Putamen (tissue), 1 donor: ENCODE data around the gene PIP4K2A.

ENCODE experiments used
- DNase-seq: peaks from one replicate; pipeline ENCODE4 v3.0.0-alpha.2; 2016; ENCODE audit warnings: low spot score

The PIP4K2A gene

DNA sequence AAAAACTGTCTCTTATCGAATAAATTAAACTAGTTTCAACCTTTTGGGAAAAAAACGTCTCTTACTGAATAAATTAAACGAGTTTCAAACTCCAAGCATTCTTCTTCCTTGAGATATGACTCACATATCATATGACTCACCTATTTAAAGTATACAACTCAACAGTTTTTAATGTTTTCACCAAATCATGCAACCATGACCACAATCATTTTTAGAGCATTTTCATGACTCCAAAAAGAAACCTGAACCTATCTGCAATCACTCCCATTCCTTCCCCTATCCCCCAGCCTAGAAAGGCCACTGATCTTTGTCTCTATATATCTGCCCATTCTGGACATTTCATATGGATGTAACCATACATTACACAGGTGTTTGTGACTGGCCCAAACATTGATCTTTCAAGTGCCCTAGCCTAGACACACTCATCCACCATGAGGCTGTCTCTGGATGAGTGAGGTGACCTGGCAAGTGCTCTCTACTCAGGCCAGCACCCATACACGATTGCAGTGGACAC lies 115.3 kb downstream of the PIP4K2A start:
- no peak for DNase-seq

DNA sequence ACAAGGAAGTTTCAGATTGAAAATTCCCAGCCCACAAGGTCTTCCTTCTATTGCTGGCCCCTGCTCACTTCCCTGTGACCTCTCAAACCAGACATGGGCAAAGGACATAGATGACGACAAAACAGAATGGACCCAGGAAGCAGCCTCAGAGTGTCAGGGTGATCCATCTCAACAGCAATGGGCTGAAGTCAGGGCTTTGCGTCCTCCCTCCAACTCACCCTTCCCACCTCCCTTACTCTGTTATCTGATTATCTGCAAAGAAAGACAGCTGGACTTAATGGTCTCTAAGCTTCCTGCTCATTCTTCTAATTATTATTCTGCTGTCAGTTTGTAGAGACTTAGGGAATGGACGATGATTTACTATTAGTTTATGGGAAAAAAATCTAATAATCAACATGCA lies 115.9 kb downstream of the PIP4K2A start:
- DNase-seq: no peak

DNA sequence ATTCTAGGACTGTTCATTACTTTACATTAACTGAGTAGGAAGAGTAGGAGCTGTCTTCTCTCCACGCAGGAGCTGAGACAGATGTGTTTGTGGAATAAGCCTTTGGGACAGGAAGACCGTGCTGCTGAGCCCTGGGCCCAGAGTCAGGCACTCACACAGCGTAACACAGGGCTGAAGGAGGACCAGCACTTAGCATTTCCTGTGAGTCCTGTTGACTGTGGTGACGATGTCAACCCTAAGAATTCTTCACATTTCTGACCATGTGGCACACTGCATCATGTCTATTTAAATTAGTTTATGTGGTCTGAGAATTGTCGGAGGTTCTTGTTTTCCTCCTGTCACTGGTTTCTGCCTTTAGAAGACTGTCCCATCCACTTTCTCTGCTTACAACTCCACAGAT lies 117.2 kb downstream of the PIP4K2A start:
- DNase-seq: no peak

DNA sequence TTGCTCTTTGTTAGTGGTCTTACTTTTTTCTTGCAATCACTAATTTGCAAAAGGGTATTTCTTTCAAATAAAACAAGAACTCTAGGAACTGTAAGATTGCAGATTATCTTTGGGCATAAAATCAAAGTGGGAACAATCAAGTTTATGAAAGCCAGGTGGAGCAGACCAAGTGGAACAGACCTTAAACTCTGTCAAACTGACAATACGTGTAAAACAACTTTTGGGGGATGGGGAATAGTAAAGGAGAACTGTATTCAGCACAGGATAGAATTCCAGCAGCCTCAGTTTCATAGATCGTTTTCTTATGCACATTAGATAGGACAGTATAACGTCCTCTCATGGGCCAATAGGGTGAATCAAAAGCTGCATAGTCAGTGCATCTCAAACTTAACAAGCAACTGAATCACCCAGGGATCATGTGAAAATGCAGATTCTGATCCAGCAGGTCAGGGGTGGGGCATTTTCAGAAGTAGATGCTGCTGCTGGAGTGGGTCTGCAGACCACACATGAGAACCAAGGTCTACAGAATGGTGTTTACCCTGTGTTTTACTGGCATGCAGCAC lies 120.7 kb downstream of the PIP4K2A start:
- no peak for DNase-seq

DNA sequence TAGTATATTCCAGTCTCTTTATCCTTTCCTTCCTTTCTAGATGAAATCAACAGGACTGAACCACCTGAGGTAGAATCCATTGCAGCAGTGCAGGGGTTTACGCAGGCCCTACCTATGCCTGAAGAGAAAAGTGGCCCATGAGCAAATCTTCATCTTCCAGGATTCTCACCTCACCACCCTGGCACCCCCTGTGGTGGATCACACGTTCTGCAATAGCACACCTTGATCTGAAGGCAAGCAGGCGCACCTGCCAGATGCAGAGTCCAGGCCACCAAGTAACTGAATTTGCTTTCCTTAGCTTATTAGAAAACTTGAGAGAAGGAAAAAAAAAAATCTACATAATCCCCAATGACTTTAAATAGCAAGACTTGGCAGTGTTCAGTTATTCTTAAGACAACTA lies 121.4 kb downstream of the PIP4K2A start:
- no peak for DNase-seq

DNA sequence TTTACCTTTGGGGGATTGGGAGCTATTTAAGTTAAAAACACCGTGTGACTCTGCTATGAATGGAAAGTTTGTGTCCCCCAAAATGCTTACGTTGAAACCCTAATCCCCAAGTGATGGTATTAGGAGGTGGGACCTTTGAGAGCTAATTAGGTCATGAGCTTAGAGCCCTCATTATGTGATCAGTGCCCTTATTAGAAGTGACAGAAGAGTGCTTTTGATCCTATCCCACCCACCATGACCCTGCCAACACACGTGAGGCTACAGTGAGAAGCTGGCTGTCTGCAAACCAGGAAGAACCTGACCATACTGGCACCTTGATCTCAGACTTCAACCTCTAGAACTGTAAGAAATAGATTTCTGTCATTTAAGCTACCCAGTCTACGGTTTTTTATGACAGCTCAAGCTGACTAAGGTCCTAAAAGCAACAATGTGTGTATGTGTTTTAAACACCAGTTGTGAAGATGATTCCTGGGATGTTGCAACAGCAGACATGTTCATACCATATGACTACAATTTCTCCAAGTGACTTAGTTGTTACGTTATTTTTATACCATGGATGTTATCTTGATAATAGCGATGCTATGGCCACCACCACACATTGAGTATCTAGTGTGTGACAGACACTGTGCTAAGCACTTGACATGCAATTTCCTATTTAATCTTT lies 124.4 kb downstream of the PIP4K2A start:
- DNase-seq: no peak

DNA sequence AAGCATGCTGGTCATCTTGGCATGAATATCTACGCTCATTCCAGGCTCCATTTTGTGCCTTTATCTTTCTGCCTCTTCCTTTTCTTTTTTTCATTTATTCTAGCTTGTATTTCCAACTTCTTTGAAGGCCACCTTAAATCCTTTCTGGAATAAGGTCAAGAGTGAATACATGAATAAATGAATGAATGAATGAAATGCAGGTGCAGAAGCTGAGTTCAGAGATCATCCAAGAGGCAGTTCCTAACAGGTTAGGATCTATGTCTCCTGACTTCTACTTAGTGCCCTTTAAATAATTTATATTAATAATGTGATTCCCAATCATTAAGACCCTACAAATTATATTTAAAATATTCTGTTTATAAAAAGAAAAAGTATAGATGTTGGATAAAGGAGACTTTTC lies 125.9 kb downstream of the PIP4K2A start:
- no peak for DNase-seq

DNA sequence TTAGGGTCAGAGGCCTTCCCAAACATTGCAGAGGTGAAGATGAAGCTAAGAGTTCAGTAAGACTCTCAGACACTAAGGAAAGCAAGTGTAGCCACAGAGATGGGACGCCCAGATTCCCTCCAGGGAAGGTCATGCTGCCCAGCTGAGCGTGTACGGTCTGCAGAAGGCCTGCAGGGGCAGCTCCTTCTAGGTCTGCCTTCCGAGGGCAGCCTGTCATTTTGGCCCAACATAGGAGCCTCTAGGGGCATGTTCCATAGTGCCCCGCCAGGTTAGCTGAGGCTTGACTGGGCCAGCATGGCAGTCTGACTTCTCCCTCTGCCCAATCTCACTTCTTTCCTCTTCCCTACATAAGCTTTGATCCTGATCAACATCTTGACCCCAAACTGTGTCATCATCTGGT lies 130.7 kb downstream of the PIP4K2A start:
- no peak for DNase-seq

DNA sequence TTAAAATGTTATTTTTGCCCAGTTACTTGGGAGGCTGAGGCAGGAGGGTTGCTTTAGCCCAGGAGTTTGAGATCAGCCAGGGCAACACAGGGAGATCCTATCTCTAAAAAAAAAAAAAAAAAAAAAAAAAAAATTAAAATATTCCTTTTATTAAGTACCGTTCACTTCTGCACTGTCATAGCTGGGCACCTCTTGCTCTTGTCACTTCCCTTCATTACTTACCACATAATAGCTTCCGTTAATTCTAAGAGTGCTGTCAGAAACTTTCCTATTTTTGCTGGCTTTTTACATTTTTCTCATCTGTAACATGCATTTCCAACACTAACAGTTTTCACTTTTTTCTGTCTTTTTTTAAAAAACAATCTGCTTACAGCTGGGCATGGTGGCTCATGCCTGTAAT lies 132.9 kb downstream of the PIP4K2A start:
- DNase-seq: no peak

DNA sequence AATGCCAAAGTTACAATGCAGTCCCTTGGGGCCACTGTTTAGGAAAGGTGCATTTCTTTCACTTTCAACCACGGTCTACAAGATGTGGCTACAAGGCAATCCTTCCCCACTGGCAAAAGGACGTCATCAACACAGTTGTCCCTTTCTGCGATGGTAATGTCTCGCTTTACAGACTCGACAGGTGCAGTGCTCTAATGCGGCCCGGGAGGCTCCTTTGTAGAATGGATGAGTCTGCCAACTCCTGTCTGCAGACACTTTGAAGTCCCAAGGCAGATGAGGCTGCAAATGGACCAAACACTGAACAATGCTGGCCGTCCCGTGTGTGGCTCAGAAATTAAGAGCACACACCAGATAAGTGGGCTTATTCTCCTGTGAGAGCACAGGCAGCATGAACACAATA lies 133.7 kb downstream of the PIP4K2A start:
- no peak for DNase-seq

DNA sequence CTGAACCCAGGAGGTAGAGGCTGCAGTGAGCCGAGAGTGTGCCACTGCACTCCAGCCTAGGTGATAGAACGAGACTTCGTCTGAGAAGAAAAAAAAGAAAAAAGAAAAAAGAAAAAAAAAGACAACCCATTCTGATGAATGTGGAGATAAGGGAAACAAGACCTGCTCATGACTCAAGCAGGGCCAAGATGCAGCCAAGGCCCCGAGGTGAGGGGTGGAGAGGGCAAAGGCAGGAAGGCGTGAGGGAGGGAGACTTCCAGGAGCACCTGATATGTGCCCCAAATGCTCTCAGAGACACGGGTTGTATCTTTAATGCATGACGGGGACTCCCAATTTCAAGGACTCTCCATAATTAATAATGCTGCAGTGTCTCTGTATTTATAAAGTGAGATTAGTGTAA lies 134.6 kb downstream of the PIP4K2A start:
- no peak for DNase-seq

DNA sequence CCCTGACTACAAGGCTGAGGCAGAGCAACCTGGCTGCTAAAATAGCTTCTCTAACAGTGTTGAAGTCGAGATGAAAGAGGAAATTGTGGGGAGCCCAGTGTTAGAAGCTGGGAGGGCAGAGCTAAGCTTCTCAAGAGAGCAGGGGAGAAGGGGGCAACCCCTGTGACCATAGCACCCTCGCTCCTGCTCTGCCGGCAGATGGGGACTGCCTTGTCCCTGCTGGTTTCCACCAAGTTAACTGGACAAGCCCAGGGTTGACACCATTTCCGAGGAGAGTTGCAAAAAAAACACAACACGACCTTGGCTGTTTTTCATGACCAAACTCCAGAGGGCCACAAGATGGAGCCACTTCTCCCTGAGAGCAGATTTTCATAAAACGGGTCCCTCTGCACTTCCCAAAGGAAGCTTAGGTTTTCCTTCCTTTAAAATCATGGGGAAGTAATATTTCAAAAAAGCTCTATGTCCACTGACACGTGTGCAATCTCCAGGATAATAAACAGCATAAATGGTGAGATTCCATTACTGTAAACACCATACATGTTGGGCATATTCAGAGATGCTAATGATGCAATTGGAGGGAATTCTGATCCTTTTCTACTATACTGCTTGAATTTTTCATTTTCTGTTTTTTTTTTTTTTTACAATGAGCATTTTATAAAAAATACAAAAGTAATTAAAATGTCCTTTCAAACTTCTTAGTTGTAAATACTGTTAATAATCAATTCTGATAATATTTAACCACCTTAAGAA lies 140.4 kb downstream of the PIP4K2A start:
- DNase-seq: no peak

DNA sequence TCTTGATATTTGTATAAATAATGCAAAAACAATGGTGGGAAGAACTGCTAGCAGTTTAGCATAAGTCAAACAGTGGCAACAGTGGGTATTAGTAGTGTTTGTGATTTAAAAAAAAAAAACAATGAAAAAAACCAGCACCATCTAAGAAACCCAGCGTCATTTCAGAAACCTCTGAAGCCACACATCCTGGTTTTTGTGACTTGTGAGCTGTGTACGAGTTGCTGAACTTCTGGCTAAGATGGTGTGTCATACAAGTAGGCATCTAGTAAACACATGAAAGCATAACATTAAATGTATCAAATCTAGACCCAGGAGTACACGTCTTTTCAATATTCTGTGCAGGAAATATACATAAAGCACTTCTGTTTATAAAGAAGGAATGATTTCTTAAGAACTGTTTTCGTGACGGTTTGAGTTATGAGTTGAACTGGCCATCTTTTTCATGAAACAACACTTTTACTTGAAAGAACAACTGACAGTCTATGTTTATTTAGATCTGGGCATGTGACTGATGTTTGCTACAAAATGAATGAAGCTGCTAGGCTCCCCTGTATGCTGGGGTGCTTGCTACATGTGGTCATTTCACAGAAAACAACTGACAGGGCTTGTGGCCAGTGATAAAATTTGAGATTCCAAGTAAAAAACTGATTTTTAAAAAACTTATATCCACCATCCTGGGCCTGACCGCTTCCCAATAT lies 143.5 kb downstream of the PIP4K2A start:
- DNase-seq: no peak

DNA sequence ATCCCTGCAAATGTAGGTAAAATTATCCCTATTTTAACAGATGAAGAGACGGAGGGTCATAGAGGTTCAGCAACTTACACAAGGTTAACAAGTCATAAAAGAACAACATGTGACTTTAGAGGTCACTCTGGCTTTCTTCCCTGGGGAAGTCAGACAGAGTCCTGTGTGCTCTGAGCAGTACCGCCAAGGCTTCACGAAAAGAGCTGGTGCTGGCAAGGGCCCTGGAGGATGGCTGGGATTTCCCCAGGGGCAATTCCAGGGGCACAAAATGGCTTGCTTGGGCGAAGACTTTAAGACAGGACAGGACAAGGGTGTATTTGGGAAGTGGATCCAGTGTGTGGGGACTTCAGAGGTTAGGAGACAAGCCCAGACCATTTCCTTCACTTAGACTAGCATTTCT lies 144.1 kb downstream of the PIP4K2A start:
- DNase-seq: no peak

DNA sequence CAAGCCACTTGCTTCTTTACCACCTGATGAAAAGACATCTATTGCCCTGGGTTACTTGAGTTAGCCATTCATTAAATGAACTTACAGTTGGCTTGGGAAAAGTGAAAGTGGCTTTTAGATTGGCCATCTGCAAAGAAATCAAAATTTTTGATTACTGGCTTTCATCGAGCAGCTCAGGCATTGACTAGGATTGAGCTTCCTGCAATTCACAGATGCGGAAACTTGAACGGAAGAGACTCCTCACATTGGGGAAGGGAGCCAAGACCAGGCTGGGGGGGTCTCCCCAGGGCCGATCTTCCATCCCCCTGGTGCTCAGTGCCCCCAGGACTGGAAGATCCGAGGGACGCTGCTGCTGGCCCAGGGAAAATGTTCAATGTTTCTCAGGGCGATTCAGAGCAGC lies 145.4 kb downstream of the PIP4K2A start:
- DNase-seq: no peak

DNA sequence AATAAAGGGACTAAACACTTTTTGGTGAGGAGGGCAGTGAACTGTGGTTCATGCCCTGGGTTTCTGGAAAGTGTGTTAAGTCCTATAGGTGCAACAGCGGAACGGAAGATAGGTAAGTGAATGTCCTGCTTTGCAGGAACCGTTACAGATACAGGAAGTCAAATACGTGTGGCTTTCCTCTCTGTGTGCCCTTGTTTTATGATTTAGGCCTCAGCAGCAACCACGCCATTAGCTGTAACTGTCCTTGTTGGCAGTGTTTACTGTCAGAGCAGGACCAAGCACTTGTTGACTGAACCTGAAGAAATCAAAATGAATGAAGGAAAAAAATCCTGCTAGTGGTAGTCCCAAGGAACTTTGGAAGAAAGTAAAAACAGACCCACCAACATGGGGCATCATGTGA lies 150.3 kb downstream of the PIP4K2A start:
- DNase-seq: no peak

DNA sequence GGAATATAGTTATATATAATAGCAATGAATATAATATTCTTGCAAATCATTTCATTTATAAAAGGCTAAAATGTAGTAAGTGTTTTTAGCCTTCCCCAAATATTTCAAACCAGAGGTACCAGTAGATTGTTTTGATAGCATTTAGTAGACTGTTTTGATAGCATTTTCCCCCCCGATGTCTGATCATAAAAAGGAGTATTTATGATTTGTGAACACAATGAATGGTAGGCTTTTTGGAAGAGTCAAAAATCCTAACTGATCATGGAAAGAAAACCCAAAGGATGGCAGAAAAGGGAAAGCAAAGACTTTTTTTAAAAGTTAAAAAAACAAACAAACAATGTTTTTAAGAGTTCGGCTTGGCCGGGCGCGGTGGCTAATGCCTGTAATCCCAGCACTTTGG lies 152.5 kb downstream of the PIP4K2A start:
- no peak for DNase-seq

DNA sequence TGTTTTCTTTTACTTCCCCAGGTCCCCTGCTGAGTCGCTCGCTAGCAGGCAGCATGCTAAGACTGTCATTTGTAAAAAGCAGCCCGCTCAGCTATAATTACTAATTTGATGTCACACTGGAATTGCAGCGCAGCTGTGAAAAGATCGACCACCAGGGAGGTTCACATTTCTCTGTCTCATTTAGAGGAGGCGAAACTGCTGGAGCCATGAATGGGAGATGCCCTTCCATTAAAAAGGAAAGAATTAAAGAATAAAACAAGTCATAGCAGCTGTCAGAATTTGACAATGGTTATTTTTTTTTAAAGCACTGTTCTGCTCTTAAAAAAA lies 153.5 kb downstream of the PIP4K2A start:
- no peak for DNase-seq

DNA sequence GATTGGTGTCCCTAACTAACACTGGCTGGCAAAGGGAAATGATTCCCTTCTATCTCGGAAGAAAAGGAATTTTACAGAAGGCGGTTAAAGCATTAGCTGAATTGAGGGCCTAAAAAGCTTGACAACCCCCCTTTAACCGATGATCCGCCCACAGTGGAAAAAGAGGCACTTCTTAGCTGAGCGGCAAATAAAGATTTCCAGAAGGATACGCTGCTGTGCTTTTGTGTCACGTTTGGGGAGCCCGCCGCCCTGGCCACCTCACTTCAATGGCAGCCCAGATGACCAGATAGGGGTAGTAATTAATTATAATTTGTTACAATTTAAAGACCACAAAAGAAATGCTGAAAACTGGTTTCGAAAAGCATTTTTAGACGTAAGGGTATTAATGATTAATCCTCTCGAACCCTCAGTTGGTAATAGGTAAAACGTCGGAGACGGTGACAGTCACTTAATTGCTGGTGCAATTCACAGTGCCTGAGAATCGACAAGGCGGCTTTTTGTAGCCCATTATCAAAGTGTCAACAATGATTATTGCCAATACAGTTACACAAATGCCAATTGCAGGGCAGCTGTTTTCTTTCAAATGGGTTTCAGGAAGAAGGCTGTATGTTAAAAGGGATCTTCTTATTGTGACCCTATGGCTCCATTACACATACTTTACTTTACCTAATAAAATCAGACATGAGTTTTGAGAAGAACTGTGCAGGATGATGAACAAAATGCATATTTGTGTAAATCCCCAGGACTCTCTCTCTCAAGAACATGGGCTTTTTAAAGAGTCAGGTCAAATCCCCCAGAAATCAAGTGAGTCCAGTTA lies 154.1 kb downstream of the PIP4K2A start:
- no peak for DNase-seq

DNA sequence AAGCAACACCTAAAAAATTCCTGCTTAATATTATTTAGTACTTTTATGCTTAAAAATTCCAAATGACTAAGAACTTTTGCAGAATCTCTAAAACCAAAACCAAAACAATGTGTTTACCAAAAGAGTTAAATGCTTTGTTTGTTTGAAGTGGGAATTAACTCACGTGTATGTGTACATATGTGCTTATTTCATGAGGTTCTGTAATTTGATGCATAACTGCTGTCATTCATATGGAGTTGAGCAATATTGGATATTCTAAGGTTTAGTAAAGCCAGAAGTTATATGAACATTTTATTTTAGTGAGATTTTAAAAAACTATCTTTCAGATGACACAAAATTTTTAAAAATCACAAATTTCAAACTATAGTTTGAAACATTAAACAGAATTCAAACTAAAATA lies 157.1 kb downstream of the PIP4K2A start:
- DNase-seq: no peak

DNA sequence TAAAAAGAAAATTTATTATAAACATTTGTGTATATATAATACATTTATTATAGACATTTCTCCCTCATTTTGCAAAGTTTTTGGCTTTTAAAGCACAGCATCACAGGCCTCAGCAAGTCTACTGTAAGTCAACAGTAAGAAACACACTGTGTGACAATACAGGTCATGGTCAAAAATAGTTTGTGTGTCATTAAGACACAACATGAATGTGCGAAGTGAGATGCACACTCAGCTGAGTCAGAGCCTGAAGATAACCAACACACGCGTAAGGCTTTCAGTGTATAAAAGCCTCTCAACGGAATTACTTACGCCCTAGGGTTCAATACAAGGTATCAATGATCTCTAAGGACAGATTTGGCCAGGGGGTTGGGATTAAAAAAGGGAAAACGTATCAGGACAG lies 157.6 kb downstream of the PIP4K2A start:
- DNase-seq: no peak
